ENCODE measurements around the gene TMEM41B.

GRCh38 chr11:9320047-9320446, 5.7 kb upstream of the TMEM41B start:
- TF ChIP-seq CTCF (IDR thresholded peaks at IDR 0.05; ENCODE audit: insufficient read depth, low read length, poor library complexity, severe bottlenecking): no peak
- TF ChIP-seq EZH2phosphoT487 (conservative IDR thresholded peaks at IDR 0.05; ENCODE audit: low read length): no peak
